Activated CD4-positive, alpha-beta T cell treated with anti-CD3 and anti-CD28 coated beads, Interleukin-2, Interleukin-6, amounts not matched to agents 100 ng/mL and 50 ng/mL, durations not matched to agents 16 hours and 8 hours (primary cell): ENCODE data around the gene DNAJB5.
"Not testable (repeated sequence)": the region's sequence is repeated elsewhere in the genome, so short reads cannot be mapped to it uniquely, and the experiment has no call there.

Source experiments
- DNase-seq: peaks from one replicate; pipeline ENCODE4 v3.0.0-alpha.2; 2020

Gene DNAJB5

DNA sequence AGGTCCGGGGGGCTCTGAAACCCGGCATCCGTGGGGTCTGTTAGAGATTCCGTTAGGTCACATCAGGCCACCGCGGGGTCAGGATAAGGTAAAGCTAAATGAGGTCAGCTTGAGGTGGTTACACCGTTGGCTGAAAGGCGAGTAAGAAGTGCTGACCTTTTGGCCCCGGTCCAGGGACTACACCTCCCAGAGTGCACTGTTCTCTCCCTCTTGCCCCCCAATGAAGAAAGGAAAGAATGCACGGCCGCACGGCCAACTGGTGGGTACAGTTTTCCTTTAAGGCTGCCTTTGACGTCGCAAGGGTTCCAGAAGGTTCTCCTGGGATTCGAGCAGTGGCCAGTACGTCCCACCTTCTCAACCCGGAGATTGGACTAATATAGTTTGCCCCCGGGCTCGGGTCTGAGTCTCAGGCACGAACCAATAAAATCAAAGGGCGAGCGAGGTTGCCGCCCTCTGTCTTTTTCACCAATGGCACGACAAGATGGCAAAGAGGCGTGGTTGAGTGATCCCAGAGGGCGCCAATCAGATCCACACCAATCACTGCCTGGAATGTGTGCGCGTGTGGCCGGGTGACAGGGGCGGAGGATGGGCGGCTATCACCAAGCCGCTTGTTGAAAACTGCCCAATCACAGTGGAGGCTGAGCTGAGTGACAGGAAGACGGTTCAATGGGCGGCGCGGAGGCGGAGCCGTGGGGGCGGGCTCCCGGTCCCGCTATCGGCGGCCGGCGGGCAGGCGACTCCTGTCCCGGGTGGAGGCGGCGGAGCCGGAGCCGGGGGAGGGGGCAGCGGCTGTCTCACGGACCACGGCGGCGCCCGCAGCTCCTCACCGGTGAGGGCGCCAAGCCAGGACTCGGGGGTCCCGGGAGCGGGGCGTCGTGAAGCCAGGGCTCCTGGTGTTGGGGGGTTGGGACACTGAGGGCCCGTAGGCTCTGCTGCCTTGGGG is at the start of gene DNAJB5:
DNAJB5 (plus strand) TSS at position 743 of the 943 bp plus-strand sequence. CDS start 886 bp downstream, outside the sequence.
- peak; percentile 98 for DNase-seq

DNA sequence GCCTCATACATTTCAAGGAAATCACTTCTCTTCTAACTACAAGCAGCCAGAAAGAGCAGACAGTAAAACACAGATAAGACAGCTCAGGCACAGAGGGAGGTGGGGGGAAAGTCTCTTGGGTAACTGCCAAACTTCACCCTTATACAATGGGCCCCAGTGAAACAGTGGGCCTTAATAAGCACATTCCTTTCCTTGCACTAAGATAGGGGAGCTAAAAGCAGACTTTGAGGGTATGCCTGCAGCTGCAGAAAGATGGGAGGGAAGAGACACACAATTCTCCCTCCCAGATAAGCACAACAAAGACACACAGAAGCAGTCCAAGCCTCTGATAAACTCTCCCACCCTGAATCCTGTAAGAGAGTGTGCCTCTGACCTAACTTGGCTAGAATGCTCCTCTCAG is 49.6 kb upstream of the DNAJB5 start:
- not testable (repeated sequence) for DNase-seq

DNA sequence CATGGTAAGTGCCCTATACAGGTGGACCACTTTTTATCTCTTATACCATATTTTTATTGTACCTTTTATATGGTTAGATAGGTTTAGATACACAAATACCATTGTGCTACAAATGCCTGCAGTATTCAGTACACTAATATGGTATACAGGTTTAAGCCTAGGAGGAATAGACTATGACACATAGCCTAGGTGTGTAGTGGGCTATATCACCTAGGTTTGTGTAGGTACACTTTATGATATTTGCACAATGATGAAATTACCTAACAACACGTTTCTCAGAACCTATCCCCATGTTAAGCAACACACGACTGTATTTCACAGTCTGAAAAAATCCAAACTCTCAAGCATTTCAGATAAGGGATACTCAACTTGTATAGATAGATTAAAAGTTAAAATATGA is 41.1 kb upstream of the DNAJB5 start:
- no peak for DNase-seq

DNA sequence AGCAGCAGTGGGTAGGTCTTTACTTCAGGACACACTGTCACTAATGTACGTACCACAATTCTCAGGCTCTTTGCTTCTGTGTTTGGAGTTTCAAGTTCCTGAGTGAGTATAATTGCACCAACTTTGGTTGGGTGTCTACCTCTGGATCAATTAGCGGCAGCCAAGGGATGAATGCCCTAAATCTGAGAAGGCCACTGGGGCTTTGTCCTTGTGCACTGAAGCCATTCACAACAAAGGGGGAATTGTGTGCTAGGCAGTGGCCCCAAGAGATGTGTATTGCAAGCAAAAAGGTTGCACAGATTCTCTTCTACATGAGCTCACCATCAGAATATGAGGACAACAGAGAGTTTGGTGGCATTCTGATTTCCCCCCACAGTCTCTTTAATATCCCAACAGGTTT is 35.3 kb upstream of the DNAJB5 start:
- DNase-seq: no peak

DNA sequence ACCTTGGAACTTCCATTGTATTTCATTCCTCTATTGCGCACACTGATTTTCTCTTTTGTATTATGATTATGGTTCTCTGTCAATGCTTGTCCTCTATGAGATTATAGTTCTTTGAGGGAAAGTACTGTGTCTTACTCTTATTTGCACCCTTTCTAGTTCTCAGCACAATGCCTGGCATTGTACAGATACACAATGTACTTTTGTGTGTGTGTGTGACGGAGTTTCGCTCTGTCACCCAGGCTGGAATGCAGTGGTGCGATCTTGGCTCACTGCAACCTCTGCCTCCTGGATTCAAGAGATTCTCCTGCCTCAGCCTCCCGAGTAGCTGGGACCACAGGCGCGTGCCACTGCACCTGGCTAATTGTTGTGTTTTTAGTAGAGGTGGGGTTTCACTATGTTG is 33.5 kb upstream of the DNAJB5 start:
- not testable (repeated sequence) for DNase-seq

DNA sequence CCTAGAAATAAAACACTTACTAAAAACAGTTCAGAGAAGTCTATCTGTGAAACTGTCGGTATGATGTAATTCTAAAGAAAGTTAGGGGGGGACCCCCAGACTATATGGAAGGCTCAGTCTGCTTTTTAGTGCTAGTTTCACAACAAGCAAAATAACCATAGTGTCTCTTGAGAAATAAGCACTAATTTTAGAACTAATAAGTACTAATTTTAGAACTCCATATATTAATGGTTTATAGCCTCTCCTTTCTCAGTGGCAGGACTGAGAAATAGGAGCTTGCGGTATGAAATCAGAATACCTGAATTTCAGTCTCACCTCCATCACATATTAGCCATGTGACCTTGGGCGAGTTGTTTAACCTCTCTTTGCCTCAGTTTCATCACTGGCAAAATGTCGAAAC is 32.9 kb upstream of the DNAJB5 start:
- DNase-seq: no peak

DNA sequence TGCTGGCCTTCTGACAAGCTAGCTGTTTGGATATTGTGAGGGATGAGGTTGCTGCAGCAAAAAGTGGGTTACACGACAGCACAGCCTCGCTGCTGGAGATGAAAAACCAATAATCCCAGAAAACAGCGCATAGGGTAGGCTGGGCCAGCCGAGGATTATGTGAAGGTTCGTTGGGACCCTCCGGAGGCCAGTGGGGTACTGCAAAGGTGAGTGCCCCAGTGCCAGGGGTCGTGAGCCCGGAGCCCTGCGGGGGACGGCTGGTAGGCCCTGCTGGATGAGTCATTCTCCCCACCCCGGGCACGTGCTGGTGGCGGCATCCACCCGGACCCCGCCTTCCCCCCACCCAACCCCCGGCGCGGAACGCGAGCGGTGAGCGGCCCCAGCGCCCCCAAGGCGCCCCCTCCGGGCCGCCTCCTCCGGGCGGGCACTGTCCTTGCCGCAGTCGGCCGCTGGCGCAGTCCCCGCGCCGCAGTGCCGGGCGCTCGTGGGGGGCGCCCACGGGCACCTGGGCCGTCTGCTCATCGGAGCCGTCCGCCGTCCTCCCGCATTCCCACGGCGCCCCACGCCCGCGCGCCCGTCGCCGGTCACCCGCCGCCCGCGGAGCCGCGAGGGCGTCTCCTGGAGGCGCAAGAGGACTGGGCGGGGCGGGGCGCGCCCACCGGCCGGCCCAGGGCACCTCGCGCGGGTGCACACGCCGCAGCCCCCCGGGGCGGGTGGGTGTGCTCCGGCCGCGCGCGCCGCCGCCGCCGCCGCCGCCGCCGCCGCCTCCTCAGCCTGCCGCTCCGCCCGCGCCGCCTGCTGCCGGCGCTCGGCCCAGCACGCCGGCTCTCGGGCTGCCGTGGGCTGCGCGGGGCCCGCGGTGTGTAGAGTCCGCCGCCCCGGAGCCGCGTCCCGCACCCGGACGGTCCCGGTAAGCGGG is 31.8 kb upstream of the DNAJB5 start, which contains the start of gene PHF24:
PHF24 (plus strand) TSS at position 794 of the 919 bp plus-strand sequence. CDS start 13,014 bp downstream, outside the sequence.
- no peak for DNase-seq

DNA sequence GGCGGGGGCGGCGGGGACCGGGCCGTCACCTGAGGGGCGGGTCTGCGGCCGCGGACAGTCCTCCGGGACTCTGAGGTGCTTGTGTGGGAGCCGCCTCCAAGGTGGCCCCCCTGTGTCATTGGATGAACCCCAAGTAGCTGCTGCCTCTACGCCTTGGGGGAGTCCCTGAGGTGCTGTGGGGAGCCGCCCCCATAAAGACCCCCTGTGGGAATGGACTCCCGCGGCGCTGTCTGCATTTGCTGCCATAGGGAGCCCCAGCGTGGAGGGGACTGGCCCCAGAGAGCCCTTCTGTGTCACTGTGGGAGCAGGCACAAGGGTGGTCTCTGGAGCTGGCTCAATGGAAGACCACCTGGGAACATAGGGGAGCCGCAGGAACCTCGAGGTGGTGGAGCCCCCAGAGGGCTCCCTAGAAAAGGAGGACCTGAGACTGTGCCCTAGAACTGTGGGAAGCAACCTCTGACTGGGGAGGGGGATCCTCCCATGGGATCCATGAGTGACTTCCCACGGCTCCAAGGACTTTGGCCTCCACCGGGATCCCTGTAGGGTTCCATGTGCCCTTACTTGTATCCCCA is 31.0 kb upstream of the DNAJB5 start:
- DNase-seq: no peak

DNA sequence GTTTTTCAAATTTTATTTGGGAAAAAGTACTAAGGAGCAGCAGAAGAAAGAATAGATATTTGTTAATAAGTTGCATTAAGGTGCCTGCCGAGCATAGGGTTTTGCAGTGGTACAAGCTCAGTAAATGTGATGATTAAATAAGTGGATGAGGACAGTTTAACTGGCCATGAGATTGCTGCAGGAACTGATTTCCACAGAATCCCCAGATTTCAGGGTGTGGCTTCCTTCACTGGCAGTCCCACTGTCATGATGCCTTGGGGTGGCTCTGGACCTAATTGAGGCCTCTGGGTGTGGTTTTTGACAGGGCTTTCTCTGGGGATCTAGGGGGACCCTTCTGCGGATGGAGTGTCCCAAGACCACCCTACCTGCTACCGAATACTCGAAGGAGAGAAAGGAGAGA is 30.1 kb upstream of the DNAJB5 start:
- no peak for DNase-seq

DNA sequence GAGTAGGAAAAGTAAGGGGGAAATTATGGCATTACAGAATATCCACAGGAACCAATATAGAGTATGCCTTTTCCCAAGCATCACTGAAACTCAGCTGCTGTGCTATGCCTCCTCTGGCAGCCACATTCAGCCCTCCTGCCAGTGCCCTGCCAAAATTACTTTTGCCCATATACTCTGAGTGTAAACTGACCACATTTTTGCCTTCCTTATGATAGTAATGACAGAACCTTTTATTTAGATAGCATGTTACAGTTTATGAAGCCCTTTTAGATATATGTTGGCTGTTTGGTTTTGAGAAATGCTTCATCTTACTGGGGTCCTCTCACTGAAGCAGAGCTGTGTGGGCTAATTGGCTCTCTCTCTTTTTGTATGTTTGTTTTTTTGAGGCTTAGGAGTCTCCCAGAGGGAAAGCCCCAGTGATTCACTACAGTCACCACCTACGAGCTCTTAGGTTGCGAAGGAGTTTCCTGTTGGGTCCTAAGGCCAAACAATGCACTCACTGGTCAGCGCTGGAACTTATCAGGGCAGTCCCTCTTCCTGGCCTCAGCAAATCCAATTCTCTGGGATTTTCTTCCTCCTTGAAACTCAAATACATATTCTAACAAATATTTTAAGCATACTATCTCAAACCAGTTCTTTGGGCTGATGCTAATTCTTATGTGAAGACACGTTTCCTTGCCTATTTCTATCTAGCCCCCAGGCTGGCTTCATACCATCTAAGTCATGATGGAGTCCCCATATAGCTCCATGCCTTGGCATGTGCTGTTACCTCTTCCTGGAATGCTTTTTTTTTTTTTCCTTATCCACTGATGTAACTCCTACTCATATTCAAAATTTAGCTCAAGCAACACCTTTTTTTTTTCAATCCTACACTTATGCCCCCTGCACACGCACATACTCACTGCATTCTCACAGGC is 27.7 kb upstream of the DNAJB5 start:
- peak; percentile 44 for DNase-seq

DNA sequence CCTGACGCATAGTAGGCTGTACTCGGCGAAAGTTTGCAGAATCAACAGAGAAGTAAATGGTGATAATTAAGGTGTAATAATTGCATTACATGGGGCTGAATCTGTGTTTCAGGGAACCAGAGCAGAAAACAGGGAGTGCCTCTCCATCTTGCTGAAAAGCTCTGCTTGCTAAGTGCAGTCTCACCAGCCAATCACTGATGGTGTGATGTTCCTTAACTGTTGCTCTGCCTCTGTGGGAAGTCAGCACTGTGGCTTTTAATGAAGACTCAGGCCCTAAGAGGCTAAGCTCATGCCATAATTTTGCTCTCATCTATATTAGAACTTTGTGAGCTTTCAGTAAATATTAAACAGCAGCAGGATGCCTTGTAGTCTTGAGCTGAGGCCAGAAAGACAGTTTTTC is 27.0 kb upstream of the DNAJB5 start:
- DNase-seq: no peak

DNA sequence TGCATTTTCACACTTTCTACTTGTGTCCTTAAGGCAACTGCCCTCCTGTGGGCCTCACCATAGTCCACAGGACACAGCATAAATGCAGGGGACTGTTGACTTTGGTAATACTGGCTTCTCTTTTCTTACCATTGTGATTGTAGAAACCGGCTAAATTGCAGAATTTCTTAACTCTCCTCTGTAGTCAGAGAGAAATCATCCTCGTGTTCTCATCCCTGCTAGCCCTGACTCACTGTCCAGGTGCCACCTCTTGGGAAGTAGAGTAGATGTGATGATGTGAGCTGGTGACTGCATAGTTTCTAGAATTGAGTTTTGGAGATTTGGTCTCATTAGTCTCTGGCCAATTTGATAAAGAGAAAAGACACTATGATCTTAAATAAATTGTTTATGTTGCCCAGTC is 26.0 kb upstream of the DNAJB5 start:
- DNase-seq: no peak

DNA sequence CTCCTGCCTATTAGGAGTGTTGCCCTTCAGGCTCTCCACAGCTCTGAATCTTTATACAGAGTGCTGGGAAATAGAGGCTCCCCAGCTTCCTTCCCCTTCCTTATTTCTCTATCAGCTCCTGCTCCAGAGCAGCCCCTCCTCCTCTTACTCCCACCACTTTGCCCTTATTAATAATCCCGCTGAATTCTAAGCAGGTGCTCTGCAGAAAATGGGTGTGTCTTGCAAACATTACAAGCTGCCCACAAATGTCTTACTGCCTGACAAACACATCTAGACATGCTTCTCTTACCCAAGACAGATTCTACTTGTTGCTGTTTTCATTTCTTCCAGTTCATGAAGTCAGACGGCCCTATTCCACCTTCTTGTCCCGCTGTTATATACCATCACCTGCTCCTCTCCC is 25.1 kb upstream of the DNAJB5 start:
- DNase-seq: no peak

DNA sequence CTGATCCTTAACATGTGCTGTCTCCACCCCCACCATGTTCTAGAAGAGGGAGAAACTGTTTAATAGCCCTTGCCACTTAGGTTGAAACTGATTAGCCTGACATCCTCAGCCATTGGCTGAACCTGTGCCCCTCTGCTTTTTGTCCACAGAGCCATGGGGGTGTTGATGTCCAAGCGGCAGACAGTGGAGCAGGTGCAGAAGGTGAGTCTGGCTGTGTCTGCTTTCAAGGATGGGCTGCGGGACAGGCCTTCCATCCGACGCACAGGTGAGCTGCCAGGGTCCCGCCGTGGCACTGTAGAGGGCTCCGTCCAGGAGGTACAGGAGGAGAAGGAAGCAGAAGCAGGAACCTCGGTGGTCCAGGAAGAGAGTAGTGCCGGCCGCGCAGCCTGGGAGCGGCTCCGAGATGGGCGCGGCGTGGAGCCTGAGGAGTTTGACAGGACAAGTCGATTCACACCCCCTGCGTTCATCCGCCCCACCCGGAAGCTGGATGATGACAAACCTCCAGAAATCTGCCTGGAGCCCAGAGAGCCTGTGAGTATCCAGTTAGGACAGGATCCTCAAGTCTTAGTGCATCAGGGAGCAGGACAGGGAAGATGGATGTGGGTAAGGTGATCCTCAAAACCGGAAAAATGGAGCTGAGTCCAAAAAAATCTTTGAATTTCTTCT is 18.3 kb upstream of the DNAJB5 start:
- DNase-seq: no peak

DNA sequence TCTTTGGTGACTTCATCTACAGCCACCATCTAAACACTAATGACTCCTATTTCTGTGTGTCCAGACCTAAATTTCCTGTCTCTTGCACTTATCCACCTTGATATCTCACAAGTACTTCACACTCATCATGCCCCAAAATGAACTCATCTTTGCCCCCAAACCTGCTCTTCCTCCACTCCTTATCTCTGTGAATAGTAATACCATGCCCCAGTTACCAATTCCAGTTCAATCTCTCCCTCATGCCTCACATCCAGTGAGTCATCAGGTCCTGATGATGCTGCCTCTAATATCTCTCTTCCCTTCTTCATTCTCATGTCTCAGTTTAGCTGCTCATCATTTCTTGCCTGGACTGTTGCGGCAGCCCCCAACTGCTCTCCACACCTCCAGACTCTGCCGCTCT is 14.9 kb upstream of the DNAJB5 start:
- DNase-seq: no peak

DNA sequence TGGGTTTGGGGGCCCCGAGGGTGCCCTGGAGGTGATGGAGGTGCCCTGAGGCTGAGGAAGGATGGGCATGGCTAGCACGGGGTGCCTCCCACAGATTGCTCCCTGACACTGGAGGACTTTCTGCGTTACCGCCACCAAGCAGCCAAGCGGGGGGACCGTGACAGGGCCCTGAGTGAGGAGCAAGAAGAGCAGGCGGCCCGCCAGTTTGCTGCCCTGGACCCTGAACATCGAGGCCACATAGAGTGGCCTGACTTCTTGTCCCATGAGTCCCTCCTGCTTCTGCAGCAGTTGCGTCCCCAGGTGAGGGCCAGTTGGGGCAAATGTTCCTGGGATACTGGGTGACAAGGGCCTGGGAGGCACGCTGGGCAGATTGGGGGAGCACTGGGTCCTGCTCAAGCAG is 13.1 kb upstream of the DNAJB5 start:
- DNase-seq: no peak

DNA sequence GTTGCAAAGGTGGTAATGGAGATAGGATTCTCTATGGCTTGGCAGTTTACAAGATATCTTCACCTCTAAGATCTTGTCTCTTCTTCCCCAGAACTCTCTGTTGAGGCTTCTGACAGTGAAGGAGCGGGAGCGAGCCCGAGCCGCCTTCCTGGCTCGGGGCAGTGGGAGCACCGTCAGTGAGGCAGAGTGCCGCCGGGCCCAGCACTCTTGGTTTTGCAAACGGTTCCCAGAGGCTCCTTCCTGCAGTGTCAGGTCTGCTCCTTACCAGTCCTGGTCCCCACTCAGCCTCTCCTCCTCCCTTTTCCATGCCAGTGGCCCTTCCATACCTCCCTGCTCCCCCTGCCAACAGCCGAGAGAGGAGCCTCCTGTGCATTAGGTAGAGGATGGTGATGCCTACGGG is 12.6 kb upstream of the DNAJB5 start:
- DNase-seq: no peak

DNA sequence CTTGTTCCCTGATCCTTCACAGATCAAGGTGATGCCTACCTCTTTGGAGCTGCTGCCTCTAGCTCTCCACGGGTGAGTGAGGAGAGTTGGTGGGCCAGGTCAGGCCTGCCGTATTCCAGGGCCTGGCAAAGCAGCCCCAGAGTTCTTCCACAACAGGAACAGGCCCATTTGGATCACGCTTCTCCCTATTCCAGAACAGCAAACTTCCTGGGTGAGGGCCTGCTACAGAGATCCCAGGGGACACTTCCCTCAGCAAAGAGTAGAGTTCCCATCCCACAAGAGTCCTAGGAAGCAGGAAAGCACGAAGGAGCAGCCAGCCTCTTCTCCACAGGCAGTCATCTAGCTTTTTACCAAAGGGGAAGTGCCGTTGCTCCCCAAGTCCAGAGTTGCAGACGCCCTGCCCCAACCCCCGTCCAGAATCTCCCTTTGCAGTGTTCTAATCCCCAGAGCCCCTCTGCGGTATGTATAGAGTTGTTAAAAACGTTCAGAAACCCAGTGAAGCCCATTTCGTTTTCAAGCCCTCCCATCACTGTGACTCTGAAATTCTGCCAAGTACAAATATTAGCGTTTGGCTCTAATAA is 9.3 kb upstream of the DNAJB5 start:
- no peak for DNase-seq

DNA sequence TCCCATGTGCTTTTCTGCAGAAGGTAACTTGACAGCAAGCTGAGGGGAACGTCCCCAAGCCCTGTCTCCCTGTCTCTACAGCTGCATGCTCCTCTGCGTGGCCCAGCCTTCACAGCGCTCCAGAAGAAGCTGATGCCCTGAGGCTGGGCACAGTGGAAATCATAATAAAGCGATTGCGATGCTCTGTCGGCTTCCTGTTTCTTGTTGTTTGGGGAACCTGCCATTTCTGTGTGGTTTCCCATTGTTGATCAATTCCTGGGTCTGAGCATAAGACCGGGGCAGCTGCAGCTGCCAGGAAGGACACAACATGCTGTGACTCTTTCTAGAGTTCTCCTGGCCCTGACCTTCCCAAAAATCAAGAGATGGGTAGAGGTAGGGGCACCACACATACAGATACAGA is 7.2 kb upstream of the DNAJB5 start:
- no peak for DNase-seq

DNA sequence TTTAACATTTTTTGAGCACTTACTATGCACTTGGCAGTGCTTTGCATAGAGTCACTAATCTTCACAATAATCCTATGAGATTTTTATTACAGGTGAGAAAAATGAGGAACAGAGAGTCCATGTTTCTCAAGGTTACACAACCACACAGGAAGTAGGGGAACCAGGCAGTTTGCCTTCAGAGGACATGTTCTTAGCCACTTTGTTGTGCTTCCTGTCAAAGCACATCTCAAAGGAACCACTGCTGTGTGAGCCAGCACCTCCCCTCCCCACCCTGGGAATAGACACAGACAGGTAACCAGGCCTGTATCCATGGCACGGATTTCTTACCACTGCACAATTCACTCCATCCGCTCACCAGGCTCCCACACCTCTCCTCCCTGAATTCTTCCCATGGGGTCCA is 6.3 kb upstream of the DNAJB5 start:
- DNase-seq: no peak

DNA sequence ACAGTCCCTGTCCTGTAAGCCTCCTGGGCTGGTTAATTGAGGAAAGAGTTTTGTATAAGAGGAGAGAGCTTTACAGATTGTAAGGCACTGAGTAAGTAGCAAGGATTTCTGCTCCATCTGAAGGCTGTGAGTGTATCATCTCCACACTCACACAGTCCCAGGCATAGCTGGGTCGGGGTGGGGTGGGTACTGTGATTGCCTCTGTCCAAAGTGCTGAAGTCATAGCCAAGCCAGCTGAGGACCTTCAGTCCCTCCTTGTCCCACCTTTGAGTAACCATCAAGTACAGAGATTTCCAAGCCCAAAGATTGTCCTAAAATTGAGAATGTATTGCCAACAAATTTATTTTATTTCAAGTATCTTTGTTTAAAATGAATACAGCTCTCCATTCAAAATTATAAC is 5.5 kb upstream of the DNAJB5 start:
- DNase-seq: no peak
